ENCODE results near the gene PKP4.

The PKP4 gene

GRCh38 chr2:158725441-158725891 lies 268.7 kb downstream of the PKP4 start:
- no peaks in the 10 kb centered on the region for H3K4me1 Mint-ChIP-seq (ENCODE audit: low read depth)
- no peaks in the 10 kb centered on the region for H3K36me3 Mint-ChIP-seq (ENCODE audit: low read depth)
- no peaks in the 10 kb centered on the region for H3K9me3 Mint-ChIP-seq
- no peaks in the 10 kb centered on the region for H3K27me3 Mint-ChIP-seq
- H3K27ac Mint-ChIP-seq = no peak overlapping the region
- H3K4me3 Mint-ChIP-seq = no peak overlapping the region
- no peak for DNase-seq

GRCh38 chr2:158726911-158727592 lies 270.3 kb downstream of the PKP4 start:
- Mint-ChIP-seq H3K9me3 (no peaks in the 10 kb centered on the region), H3K27ac (no peak overlapping the region), H3K4me1 (ENCODE audit: low read depth) (no peaks in the 10 kb centered on the region), H3K36me3 (ENCODE audit: low read depth) (no peaks in the 10 kb centered on the region), H3K27me3 (no peaks in the 10 kb centered on the region), H3K4me3 (no peak overlapping the region)
- no peak for DNase-seq

- Mint-ChIP-seq H3K4me3 (no peak overlapping the region), H3K9me3 (no peaks in the 10 kb centered on the region), H3K27ac (no peak overlapping the region), H3K4me1 (ENCODE audit: low read depth) (no peaks in the 10 kb centered on the region), H3K27me3 (peaks cover 2% of the 10 kb centered on the region), H3K36me3 (ENCODE audit: low read depth) (no peaks in the 10 kb centered on the region)
- no peak for DNase-seq
Observed at GRCh38 chr2:158728422-158728821, 271.7 kb downstream of the PKP4 start.

- Mint-ChIP-seq H3K4me1 (ENCODE audit: low read depth) (no peaks in the 10 kb centered on the region), H3K27me3 (peaks cover 2% of the 10 kb centered on the region), H3K9me3 (no peaks in the 10 kb centered on the region), H3K27ac (no peak overlapping the region), H3K36me3 (ENCODE audit: low read depth) (no peaks in the 10 kb centered on the region), H3K4me3 (no peak overlapping the region)
- no peak for DNase-seq
Observed at GRCh38 chr2:158729451-158729850, 272.7 kb downstream of the PKP4 start.

DNA sequence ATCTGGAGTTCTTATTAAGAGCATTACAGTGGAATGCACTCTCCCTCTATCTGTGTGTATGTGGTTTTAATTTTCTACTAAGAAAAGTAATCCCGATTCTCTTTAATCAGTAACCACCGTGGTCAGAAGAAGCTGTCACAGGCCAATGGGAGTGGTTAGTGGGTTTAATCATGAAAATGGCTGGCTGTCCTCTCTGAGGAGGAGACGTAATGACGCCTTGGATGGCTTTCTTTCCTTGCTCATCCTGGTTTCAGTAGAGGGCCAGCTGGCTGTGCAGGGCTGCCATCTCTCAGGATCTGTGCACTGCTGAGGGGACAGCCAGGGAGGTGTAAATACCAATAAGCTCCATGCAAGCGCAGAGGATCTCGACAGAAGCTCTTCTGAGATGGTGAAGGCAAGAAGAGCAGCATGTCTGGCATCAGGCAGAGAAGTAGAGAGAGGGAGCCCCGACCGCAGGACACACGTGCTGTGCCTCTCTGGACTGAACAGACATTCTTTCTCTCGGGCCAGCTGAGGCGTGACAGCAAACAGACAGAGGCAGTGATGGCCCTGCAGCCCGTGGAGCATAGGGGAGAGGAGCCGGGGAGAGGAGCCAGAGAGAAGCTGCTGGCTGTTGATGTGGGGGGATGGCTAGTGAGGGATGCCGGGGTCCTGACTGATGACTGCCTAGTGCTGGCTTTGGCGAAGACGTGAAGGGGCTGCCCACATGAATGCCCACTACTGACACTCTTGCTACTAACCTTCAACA lies 273.3 kb downstream of the PKP4 start:
- Mint-ChIP-seq H3K4me3 (no peak overlapping the region), H3K36me3 (ENCODE audit: low read depth) (no peaks in the 10 kb centered on the region), H3K27ac (no peak overlapping the region), H3K9me3 (no peaks in the 10 kb centered on the region), H3K27me3 (peaks cover 2% of the 10 kb centered on the region), H3K4me1 (ENCODE audit: low read depth) (no peaks in the 10 kb centered on the region)
- DNase-seq = no peak

- Mint-ChIP-seq H3K27ac (no peak overlapping the region), H3K27me3 (peaks cover 2% of the 10 kb centered on the region), H3K36me3 (ENCODE audit: low read depth) (no peaks in the 10 kb centered on the region), H3K4me1 (ENCODE audit: low read depth) (no peaks in the 10 kb centered on the region), H3K4me3 (no peak overlapping the region), H3K9me3 (no peaks in the 10 kb centered on the region)
- DNase-seq = no peak
Observed at GRCh38 chr2:158730621-158731140, 273.9 kb downstream of the PKP4 start.

GRCh38 chr2:158731386-158731785 lies 274.6 kb downstream of the PKP4 start:
- H3K4me3 Mint-ChIP-seq = no peak overlapping the region
- H3K27me3 Mint-ChIP-seq = peaks cover 2% of the 10 kb centered on the region
- DNase-seq = no peak
- H3K36me3 Mint-ChIP-seq (ENCODE audit: low read depth) = no peaks in the 10 kb centered on the region
- no peaks in the 10 kb centered on the region for H3K4me1 Mint-ChIP-seq (ENCODE audit: low read depth)
- H3K27ac Mint-ChIP-seq = no peak overlapping the region
- H3K9me3 Mint-ChIP-seq = no peaks in the 10 kb centered on the region

Data from activated T-cell treated with anti-CD3 and anti-CD28 coated beads, Interleukin-2, amount 50 U/mL, for 24 hours (primary cell).